Measurements from ENCODE around the gene RBM39. TPM values are rescaled to one million over a fixed set of nuclear protein-coding genes. Genes with fewer than 3 reads are reported as not detected.

The RBM39 gene
- total and polyA plus RNA-seq, 2 of the 13 experiments (the other 11 are each of a cell fraction or from before 2014, with no cell fraction given), result 788 to 920 TPM

GRCh38 chr20:35742741-35743523 lies 872 bp upstream of the RBM39 start (continued):
- no peak; a peak in 1 of 4 replicates for TF ChIP-seq EP300 (IDR thresholded peaks at IDR 0.05; ENCODE audit: low read depth in 2 of 2, low read length in 2 of 2)
- TF ChIP-seq EP300 (CRISPR knock-in tag; IDR thresholded peaks at IDR 0.05; ENCODE audit: borderline replicate concordance), result no peak
- TF ChIP-seq SMARCC2 (IDR thresholded peaks at IDR 0.05), result peak; percentile 35; the same call in 1 of the 2 replicates
- TF ChIP-seq ARID4A (CRISPR knock-in tag; IDR thresholded peaks at IDR 0.05; ENCODE audit: borderline replicate concordance), result no peak
- TF ChIP-seq MED13 (CRISPR knock-in tag; IDR thresholded peaks at IDR 0.05), result 0 out of 2 replicates have a peak, but pooled peaks have one; percentile 24
- no peak for TF ChIP-seq FOXO4 (CRISPR knock-in tag; conservative IDR thresholded peaks at IDR 0.05)
- no peak for TF ChIP-seq ZNF503 (CRISPR knock-in tag; IDR thresholded peaks at IDR 0.05)
- TF ChIP-seq FOXC1 (CRISPR knock-in tag; IDR thresholded peaks at IDR 0.05; ENCODE audit: borderline replicate concordance), result no peak
- peak; percentile 11; the same call in 1 of the 2 replicates for TF ChIP-seq ZNF280D (CRISPR knock-in tag; IDR thresholded peaks at IDR 0.05)
- 0 out of 2 replicates have a peak, but pooled peaks have one; percentile 7 for TF ChIP-seq THYN1 (CRISPR knock-in tag; IDR thresholded peaks at IDR 0.05; ENCODE audit: borderline replicate concordance, low read depth)
- peak; percentile 55; the same call in 1 of the 2 replicates for TF ChIP-seq RBFOX2 (IDR thresholded peaks at IDR 0.05; ENCODE audit: low read depth, low read length)
- TF ChIP-seq ZNF367 (CRISPR knock-in tag; IDR thresholded peaks at IDR 0.05; ENCODE audit: borderline replicate concordance), result 0 out of 2 replicates have a peak, but pooled peaks have one; percentile 49
- TF ChIP-seq KDM5A (IDR thresholded peaks at IDR 0.05; ENCODE audit: borderline replicate concordance, low read length), result 0 out of 2 replicates have a peak, but pooled peaks have one; percentile 64
- no peak for TF ChIP-seq ZBTB39 (CRISPR knock-in tag; IDR thresholded peaks at IDR 0.05)
